Urinary bladder (tissue), 4 donors: ENCODE measurements around the gene NT5C1A. TPM values are rescaled to one million over a fixed set of nuclear protein-coding genes. Genes with fewer than 3 reads are reported as not detected.

Experiments used
- DNase-seq: peaks from one replicate; pipeline ENCODE4 v3.0.0-alpha.2; 2015; ENCODE audit errors: extremely low spot score
- H3K27ac ChIP-seq: one replicate; pipeline ENCODE4 v1.5.1; 2013; ENCODE audit warnings: low read depth, mild to moderate bottlenecking, moderate library complexity
- H3K36me3 ChIP-seq: one replicate; pipeline ENCODE4 v1.6.1; 2013; ENCODE audit warnings: mild to moderate bottlenecking, moderate library complexity; ENCODE audit not compliant: insufficient read depth
- H3K4me1 ChIP-seq: one replicate; pipeline ENCODE4 v1.6.1; 2013; ENCODE audit warnings: mild to moderate bottlenecking, moderate library complexity; ENCODE audit not compliant: insufficient read depth
- H3K4me3 ChIP-seq: one replicate; pipeline ENCODE4 v1.5.1; 2013; ENCODE audit warnings: low read depth, low read length
- WGBS: extraction: QIAGEN DNeasy Blood & Tissue Kit; methylation state at CpG from one replicate; pipeline ENCODE4 v1.1.7; 2013; 5-methylcytosine and 5-hydroxymethylcytosine counted together
- polyA plus RNA-seq: library from polyadenylated mRNA; stranded (reverse); fragments of 200-250 nt; gene quantifications from one replicate; pipeline ENCODE4 v1.2.3, GENCODE V29; 2013
- total RNA-seq: library from RNA; depleted of rRNA; stranded (reverse); fragments of >200 nt; gene quantifications from one replicate; pipeline ENCODE4 v1.2.3, GENCODE V29; 2014
- donor health status: healthy with polysubstance abuse.
- donor health status: healthy.

The NT5C1A gene
- 2.1 TPM for total RNA-seq
- 0.27 TPM for polyA plus RNA-seq

- Histone ChIP-seq H3K4me1 (no peaks in the 10 kb centered on the region), H3K27ac (no peak within 1 kb of the TSS), H3K36me3 (no peaks in the 10 kb centered on the region), H3K4me3 (peak within 1 kb of the TSS; percentile 54)
- WGBS, result 2% methylated on average over 55 of the region's 55 CpGs
- no peak for DNase-seq
These were observed at the start of gene NT5C1A for GRCh38 chr1:39671793-39672550. Gene NT5C1A (minus strand): TSS chr1:39672107. CDS start chr1:39672038, 69 bp downstream.

DNA sequence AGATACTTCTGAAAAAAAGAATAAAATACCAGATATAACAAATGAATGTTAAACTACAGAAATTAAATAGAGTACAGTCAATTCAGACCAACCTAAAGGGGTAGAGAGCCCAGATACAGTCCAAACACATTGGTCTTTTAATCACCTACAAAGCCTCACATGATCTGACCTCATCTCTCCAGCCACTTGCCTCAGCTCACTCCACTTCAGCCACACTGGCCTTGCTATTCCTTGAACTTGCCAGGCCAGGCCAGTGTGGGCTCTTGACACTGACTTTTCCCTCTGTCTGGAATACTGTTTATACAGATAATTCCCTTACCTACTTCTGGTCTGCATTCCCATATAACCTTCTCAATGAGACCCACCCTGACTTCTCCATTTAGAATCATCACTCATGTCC lies 49.8 kb upstream of the NT5C1A start:
- Histone ChIP-seq H3K36me3 (no peaks in the 10 kb centered on the region), H3K4me3 (no peak overlapping the region), H3K27ac (no peak overlapping the region), H3K4me1 (no peaks in the 10 kb centered on the region)
- no peak for DNase-seq

- peak; percentile 41 for DNase-seq
- no peak overlapping the region for H3K27ac ChIP-seq
- no peaks in the 10 kb centered on the region for H3K4me1 ChIP-seq
- no peaks in the 10 kb centered on the region for H3K36me3 ChIP-seq
- WGBS, result 41% methylated on average over 7 of the region's 7 CpGs
- no peak overlapping the region for H3K4me3 ChIP-seq
These were observed 48.4 kb upstream of the NT5C1A start for GRCh38 chr1:39720094-39720999.

GRCh38 chr1:39717809-39718208 lies 45.9 kb upstream of the NT5C1A start:
- no peak for DNase-seq
- 41% methylated on average over 6 of the region's 6 CpGs for WGBS

GRCh38 chr1:39713557-39713956 lies 41.6 kb upstream of the NT5C1A start:
- WGBS, result 93% methylated on average over 5 of the region's 5 CpGs
- Histone ChIP-seq H3K27ac (no peak overlapping the region), H3K4me3 (no peak overlapping the region), H3K4me1 (no peaks in the 10 kb centered on the region), H3K36me3 (no peaks in the 10 kb centered on the region)
- DNase-seq, result no peak

More at GRCh38 chr1:39717809-39718208, 45.9 kb upstream of the NT5C1A start:
- Histone ChIP-seq H3K36me3 (no peaks in the 10 kb centered on the region), H3K4me3 (no peak overlapping the region), H3K27ac (no peak overlapping the region), H3K4me1 (no peaks in the 10 kb centered on the region)

GRCh38 chr1:39711966-39712340 lies 40.0 kb upstream of the NT5C1A start:
- no peaks in the 10 kb centered on the region for H3K36me3 ChIP-seq
- H3K4me1 ChIP-seq, result no peaks in the 10 kb centered on the region
- H3K27ac ChIP-seq, result no peak overlapping the region
- DNase-seq, result no peak
- 78% methylated on average over 6 of the region's 6 CpGs for WGBS
- H3K4me3 ChIP-seq, result no peak overlapping the region

DNA sequence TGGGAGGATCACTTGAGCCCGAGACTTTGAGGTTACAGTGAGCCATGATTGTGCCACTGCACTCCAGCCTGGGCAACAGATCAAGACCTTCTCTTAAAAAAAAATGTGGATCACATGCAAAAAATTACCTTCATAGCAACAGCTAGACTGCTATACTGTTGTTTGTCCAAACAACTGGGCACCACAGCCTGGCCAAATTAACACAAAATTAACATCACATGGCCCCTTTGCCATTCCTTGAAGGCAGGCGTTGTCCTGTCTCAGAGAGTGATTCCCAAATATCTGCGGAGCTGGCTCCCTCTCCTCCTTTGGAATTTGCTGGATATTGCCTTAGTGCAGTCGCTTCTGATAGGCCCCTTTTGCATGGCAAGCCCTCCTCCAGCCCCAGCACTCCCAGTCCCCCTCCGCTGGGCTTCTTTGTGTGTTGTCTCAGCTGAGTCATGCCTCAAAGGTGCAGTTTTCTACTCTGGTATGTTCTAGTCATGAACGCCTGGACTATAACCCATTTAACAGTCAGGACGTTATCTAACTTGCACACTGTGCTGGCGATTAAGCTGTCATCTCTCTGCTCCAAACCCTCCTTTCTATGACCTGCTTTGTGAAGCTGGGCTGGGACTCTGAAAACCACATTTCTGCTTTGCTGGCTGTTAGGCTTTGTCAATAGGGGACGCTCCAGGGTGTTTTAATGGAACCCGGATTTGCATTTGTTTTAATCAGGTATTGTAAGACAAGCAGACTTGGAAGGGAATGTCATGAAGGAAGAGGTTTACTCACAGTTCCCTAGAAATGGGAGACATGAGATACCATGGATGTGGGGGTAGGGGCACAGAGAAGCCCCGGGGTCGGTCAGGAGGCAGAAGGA lies 39.4 kb upstream of the NT5C1A start:
- WGBS, result 59% methylated on average over 12 of the region's 12 CpGs
- DNase-seq, result no peak
- H3K4me1 ChIP-seq, result no peaks in the 10 kb centered on the region

DNA sequence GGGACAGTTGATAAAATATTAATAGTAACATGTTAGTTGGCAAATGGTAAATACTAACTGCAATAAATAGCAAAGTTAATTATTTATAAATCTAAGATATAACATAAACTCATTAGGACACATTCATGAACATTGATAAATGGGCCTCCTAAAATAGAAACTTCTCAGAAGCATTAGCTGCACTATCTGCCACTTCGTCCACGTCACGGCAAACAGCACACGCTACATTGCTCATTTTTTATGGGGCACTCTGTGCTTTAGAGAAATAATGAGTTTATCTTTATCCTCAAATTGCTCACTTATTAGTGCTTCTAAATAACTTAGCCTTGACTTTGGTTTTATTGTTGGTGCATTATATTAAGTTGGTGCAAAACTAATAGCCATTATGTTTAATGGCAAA lies 35.6 kb upstream of the NT5C1A start:
- Histone ChIP-seq H3K4me1 (no peaks in the 10 kb centered on the region), H3K27ac (no peak overlapping the region), H3K4me3 (no peak overlapping the region), H3K36me3 (no peaks in the 10 kb centered on the region)
- WGBS, result 91% methylated on average over 4 of the region's 4 CpGs
- no peak for DNase-seq

More for the DNA sequence above, 39.4 kb upstream of the NT5C1A start:
- Histone ChIP-seq H3K36me3 (no peaks in the 10 kb centered on the region), H3K27ac (no peak overlapping the region), H3K4me3 (no peak overlapping the region)

- DNase-seq, result no peak
- 91% methylated on average over 1 of the region's 1 CpG for WGBS
- Histone ChIP-seq H3K4me3 (no peak overlapping the region), H3K4me1 (no peaks in the 10 kb centered on the region), H3K27ac (no peak overlapping the region), H3K36me3 (no peaks in the 10 kb centered on the region)
These were observed 32.9 kb upstream of the NT5C1A start for GRCh38 chr1:39704757-39705156.

DNA sequence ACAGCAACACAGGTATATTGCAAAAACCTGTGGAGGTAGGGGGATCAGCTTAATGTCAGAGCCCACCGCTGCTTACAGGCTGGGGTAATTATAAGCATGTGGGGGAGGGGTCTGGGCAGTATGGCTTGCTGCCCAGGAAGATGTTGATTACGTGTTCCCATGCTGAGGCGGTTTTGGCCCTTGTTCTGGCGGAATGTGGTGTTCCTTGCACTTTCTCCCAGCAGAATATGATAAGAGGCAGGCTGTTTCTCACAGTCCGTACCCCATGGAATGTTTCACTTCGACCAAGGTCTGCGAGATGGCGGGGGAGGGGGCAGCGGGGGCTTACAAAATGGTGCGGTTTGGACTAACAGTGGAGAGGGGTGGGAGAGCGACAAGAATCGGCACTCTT lies 29.1 kb upstream of the NT5C1A start:
- no peaks in the 10 kb centered on the region for H3K4me1 ChIP-seq
- WGBS, result 12% methylated on average over 12 of the region's 12 CpGs
- no peaks in the 10 kb centered on the region for H3K36me3 ChIP-seq
- peak; percentile 52 for DNase-seq
- no peak overlapping the region for H3K27ac ChIP-seq
- H3K4me3 ChIP-seq, result no peak overlapping the region

- Histone ChIP-seq H3K4me1 (no peaks in the 10 kb centered on the region), H3K4me3 (no peak overlapping the region), H3K36me3 (no peaks in the 10 kb centered on the region), H3K27ac (no peak overlapping the region)
- 78% methylated on average over 3 of the region's 3 CpGs for WGBS
- no peak for DNase-seq
These were observed 28.4 kb upstream of the NT5C1A start for GRCh38 chr1:39700348-39700747.

GRCh38 chr1:39699419-39699818 lies 27.5 kb upstream of the NT5C1A start:
- no peak for DNase-seq
- H3K27ac ChIP-seq, result no peak overlapping the region
- H3K4me3 ChIP-seq, result no peak overlapping the region
- WGBS, result 88% methylated on average over 3 of the region's 3 CpGs
- no peaks in the 10 kb centered on the region for H3K36me3 ChIP-seq
- no peaks in the 10 kb centered on the region for H3K4me1 ChIP-seq

DNA sequence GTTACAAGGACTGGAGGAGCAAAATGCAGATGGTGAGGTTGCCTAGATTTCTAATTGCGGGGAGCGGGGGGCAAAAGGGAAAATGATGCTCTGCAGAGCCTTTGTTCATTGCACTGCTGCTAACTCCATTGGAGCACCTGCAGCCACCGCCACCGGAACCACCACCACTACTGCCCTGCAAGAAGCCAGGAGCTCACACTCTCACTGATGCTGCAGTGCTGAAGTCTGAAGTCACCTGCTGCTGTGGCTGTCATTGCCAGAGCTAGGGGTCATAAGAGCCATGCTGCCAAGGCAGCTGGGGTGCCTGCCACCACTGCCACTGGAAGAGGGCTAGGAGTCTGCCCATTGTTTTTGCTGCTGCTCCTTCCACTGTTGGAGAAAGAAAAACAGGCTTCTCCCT lies 26.7 kb upstream of the NT5C1A start:
- H3K36me3 ChIP-seq, result no peaks in the 10 kb centered on the region
- H3K27ac ChIP-seq, result no peak overlapping the region
- no peak overlapping the region for H3K4me3 ChIP-seq
- no peaks in the 10 kb centered on the region for H3K4me1 ChIP-seq
- no peak for DNase-seq
- 85% methylated on average over 4 of the region's 4 CpGs for WGBS
